Glutamatergic neuron (in vitro differentiated cells): ENCODE results near the gene MILR1. TPM values are rescaled to one million over a fixed set of nuclear protein-coding genes. Genes with fewer than 3 reads are reported as not detected.

Source experiments
- DNase-seq: peaks from one replicate; pipeline ENCODE4 v3.0.0; 2022
- H3K27ac Mint-ChIP-seq: one replicate; pipeline ENCODE4 v1.8.0; 2020; ENCODE audit warnings: mild to moderate bottlenecking, mixed read lengths, inconsistent platforms; ENCODE audit not compliant: unreplicated experiment
- H3K27me3 Mint-ChIP-seq: one replicate; pipeline ENCODE4 v1.8.0; 2020; ENCODE audit warnings: mild to moderate bottlenecking, moderate library complexity, mixed read lengths, inconsistent platforms; ENCODE audit not compliant: unreplicated experiment
- H3K36me3 Mint-ChIP-seq: one replicate; pipeline ENCODE4 v1.8.0; 2020; ENCODE audit warnings: mild to moderate bottlenecking, mixed read lengths, inconsistent platforms; ENCODE audit not compliant: unreplicated experiment
- H3K4me1 Mint-ChIP-seq: one replicate; pipeline ENCODE4 v1.8.0; 2020; ENCODE audit warnings: mild to moderate bottlenecking, low read depth, mixed read lengths, inconsistent platforms; ENCODE audit not compliant: unreplicated experiment
- H3K4me3 Mint-ChIP-seq: one replicate; pipeline ENCODE4 v1.8.0; 2020; ENCODE audit warnings: mild to moderate bottlenecking, mixed read lengths, inconsistent platforms; ENCODE audit not compliant: unreplicated experiment
- H3K9me3 Mint-ChIP-seq: one replicate; pipeline ENCODE4 v1.8.0; 2020; ENCODE audit warnings: mild to moderate bottlenecking, moderate library complexity, mixed read lengths, inconsistent platforms; ENCODE audit not compliant: unreplicated experiment
- CTCF ChIP-seq: fragments of 200-600 bp; sonication (generic); IDR thresholded peaks from one replicate; pipeline ENCODE4 v1.5.0; 2021; ENCODE audit not compliant: partially characterized antibody, unreplicated experiment
- microRNA-seq: library from miRNA; unstranded; fragments of <30 nt; microRNA quantifications from one replicate; pipeline ENCODE4, GENCODE V29; 2020; ENCODE audit not compliant: unreplicated experiment
- total RNA-seq: library from RNA; stranded (reverse); fragmentation: NEBNext Ultra II Directional; extraction: Animal tissue kit (Norgen Biotek cat#: 25700); gene quantifications from one replicate; pipeline ENCODE4 v1.2.1, GENCODE V29; 2021; ENCODE audit not compliant: unreplicated experiment

The MILR1 gene
- total RNA-seq, 1 donor from 2014 or later: not detected

GRCh38 chr17:64515419-64515818 is 66.5 kb downstream of the MILR1 start:
- no peaks in the 10 kb centered on the region for H3K9me3 Mint-ChIP-seq
- peaks cover 2% of the 10 kb centered on the region for H3K4me1 Mint-ChIP-seq
- H3K36me3 Mint-ChIP-seq: no peaks in the 10 kb centered on the region
- no peak overlapping the region for H3K27ac Mint-ChIP-seq
- DNase-seq: no peak
- no peak for TF ChIP-seq CTCF
- no peaks in the 10 kb centered on the region for H3K27me3 Mint-ChIP-seq
- no peak overlapping the region for H3K4me3 Mint-ChIP-seq

- no peaks in the 10 kb centered on the region for H3K36me3 Mint-ChIP-seq
- no peak for DNase-seq
- no peak overlapping the region for H3K4me3 Mint-ChIP-seq
- H3K9me3 Mint-ChIP-seq: no peaks in the 10 kb centered on the region
- no peak for TF ChIP-seq CTCF
- H3K27ac Mint-ChIP-seq: no peak overlapping the region
- H3K4me1 Mint-ChIP-seq: peaks cover 2% of the 10 kb centered on the region
- H3K27me3 Mint-ChIP-seq: no peaks in the 10 kb centered on the region
Measured at GRCh38 chr17:64515829-64516228, 66.9 kb downstream of the MILR1 start.

Small RNA genes within 50 kb of the gene (microRNA-seq; reads per million reads assigned to microRNA genes)
- gene MIR1273E (not detected), gene MIR3064 (33.8 reads per million, percentile 64 among the genes with 10 or more reads in this experiment), gene MIR5047 (not detected)

Other genes starting within 250 kb of the MILR1 start
- 11.7 TPM for gene TEX2, start 185.9 kb upstream of the MILR1 start, total RNA-seq
- not detected for gene PECAM1, start 58.3 kb upstream of the MILR1 start, total RNA-seq
- 25.7 TPM for gene POLG2, start 47.9 kb downstream of the MILR1 start, total RNA-seq
- 1,273 TPM for gene DDX5, start 57.2 kb downstream of the MILR1 start, total RNA-seq
- gene CEP95, start 57.9 kb downstream of the MILR1 start, total RNA-seq: 120 TPM
- 33.3 TPM for gene SMURF2, start 213.2 kb downstream of the MILR1 start, total RNA-seq